HepG2 (cell line): Measurements from ENCODE around the gene MRPS7. TPM values are rescaled to one million over a fixed set of nuclear protein-coding genes. Genes with fewer than 3 reads are reported as not detected.

Experiments
- CENPX ChIP-seq: sonication (generic); formaldehyde crosslinking; IDR thresholded peaks from 2 replicates; pipeline ENCODE4 v1.9.0; 2021; ENCODE audit warnings: mild to moderate bottlenecking, missing genetic modification reagents, moderate library complexity
- EEA1 ChIP-seq: sonication (generic); formaldehyde crosslinking; IDR thresholded peaks from 2 replicates; pipeline ENCODE4 v1.5.1; 2020; ENCODE audit warnings: mild to moderate bottlenecking, missing genetic modification reagents, borderline replicate concordance
- EHMT2 ChIP-seq: fragments of 200-600 bp; sonication (generic); IDR thresholded peaks from 2 replicates; pipeline ENCODE4 v1.7.0; 2017; ENCODE audit warnings: antibody characterized with exemption, low read depth, low read length, borderline replicate concordance
- ELF3 ChIP-seq: IDR thresholded peaks from 2 replicates; pipeline ENCODE4 v1.6.1; 2016; ENCODE audit warnings: missing genetic modification reagents, missing compliant biosample characterization
- JUND ChIP-seq: sonication (generic); formaldehyde crosslinking; IDR thresholded peaks from 2 replicates; pipeline ENCODE4 v1.8.0; 2022; ENCODE audit warnings: mild to moderate bottlenecking, missing genetic modification reagents
- KLF9 ChIP-seq: IDR thresholded peaks from 2 replicates; pipeline ENCODE4 v1.6.1; 2016; ENCODE audit warnings: low read depth
- PATZ1 ChIP-seq: sonication (generic); formaldehyde crosslinking; IDR thresholded peaks from 2 replicates; pipeline ENCODE4 v1.4.0; 2020; ENCODE audit warnings: missing genetic modification reagents
- RARG ChIP-seq: sonication (generic); formaldehyde crosslinking; IDR thresholded peaks from 2 replicates; pipeline ENCODE4 v1.4.0; 2020; ENCODE audit warnings: low read depth, mild to moderate bottlenecking, missing genetic modification reagents
- ZFP82 ChIP-seq: sonication (generic); formaldehyde crosslinking; IDR thresholded peaks from 2 replicates; pipeline ENCODE4 v1.5.1; 2020; ENCODE audit warnings: mild to moderate bottlenecking, missing genetic modification reagents, borderline replicate concordance
- ZFX ChIP-seq: sonication (generic); formaldehyde crosslinking; IDR thresholded peaks from 2 replicates; pipeline ENCODE4 v1.4.0; 2020; ENCODE audit warnings: mild to moderate bottlenecking, low read depth, missing genetic modification reagents, moderate library complexity
- ZNF225 ChIP-seq: sonication (generic); formaldehyde crosslinking; IDR thresholded peaks from 2 replicates; pipeline ENCODE4 v1.4.0; 2020; ENCODE audit warnings: mild to moderate bottlenecking, missing genetic modification reagents
- ZNF605 ChIP-seq: sonication (generic); formaldehyde crosslinking; IDR thresholded peaks from 2 replicates; pipeline ENCODE4 v1.8.0; 2022; ENCODE audit warnings: mild to moderate bottlenecking, missing genetic modification reagents
- ZNF670 ChIP-seq: sonication (generic); formaldehyde crosslinking; IDR thresholded peaks from 2 replicates; pipeline ENCODE4 v1.8.0; 2022; ENCODE audit warnings: mild to moderate bottlenecking, missing genetic modification reagents, borderline replicate concordance
- ZNF777 ChIP-seq: sonication (generic); formaldehyde crosslinking; IDR thresholded peaks from 2 replicates; pipeline ENCODE4 v1.4.0; 2020; ENCODE audit warnings: missing genetic modification reagents
- polyA plus RNA-seq, 8 experiments: library from polyadenylated mRNA; depleted of rRNA in 3 of 8; stranded (reverse) in 7 of 8; unstranded in 1 of 8; fragments of >200 nt; fragmentation: Illumina TruSeq in 4 of 8; extraction: Trizol in 4 of 8; gene quantifications; 2 replicates each; pipeline versions ENCODE4 v1.2.1 to v1.2.3, GENCODE V29; 2011 to 2016; ENCODE audit warnings: low read depth in 4 of 8, missing spikeins in 1 of 8, mixed read lengths in 1 of 8; ENCODE audit not compliant: insufficient read depth in 1 of 8
- total RNA-seq, 5 experiments: library from RNA; depleted of rRNA; stranded (reverse); fragments of >200 nt; fragmentation: Illumina TruSeq; extraction: Trizol; gene quantifications; 2 replicates each; pipeline ENCODE4 v1.2.3, GENCODE V29; 2016; ENCODE audit warnings: low read depth in 1 of 5
- TF ChIP-seq, protein P1 (sequence below): IDR thresholded peaks from 2 replicates; pipeline ENCODE4 v1.6.1; 2012; ENCODE audit warnings: low read depth, low read length, improper control_type of control experiment
- TF ChIP-seq, protein P2 (sequence below): sonication (generic); formaldehyde crosslinking; IDR thresholded peaks from 2 replicates; pipeline ENCODE4 v1.5.0; 2020; ENCODE audit warnings: missing genetic modification reagents, mild to moderate bottlenecking, borderline replicate concordance
- TF ChIP-seq, protein P3 (sequence below): sonication (generic); formaldehyde crosslinking; IDR thresholded peaks from 2 replicates; pipeline ENCODE4 v1.4.0; 2020; ENCODE audit warnings: low read depth, missing genetic modification reagents
- TF ChIP-seq, protein P4 (sequence below): conservative IDR thresholded peaks from 2 replicates; pipeline ENCODE4 v1.6.1; 2018; ENCODE audit warnings: missing genetic modification reagents

MRPS7 gene
- total and polyA plus RNA-seq, 2 of the 13 experiments (the other 11 are each of a cell fraction or from before 2014, with no cell fraction given), result 97.0 to 162 TPM

GRCh38 chr17:75295201-75296158 lies 33.8 kb downstream of the MRPS7 start (continued):
- TF ChIP-seq, protein P1, sequence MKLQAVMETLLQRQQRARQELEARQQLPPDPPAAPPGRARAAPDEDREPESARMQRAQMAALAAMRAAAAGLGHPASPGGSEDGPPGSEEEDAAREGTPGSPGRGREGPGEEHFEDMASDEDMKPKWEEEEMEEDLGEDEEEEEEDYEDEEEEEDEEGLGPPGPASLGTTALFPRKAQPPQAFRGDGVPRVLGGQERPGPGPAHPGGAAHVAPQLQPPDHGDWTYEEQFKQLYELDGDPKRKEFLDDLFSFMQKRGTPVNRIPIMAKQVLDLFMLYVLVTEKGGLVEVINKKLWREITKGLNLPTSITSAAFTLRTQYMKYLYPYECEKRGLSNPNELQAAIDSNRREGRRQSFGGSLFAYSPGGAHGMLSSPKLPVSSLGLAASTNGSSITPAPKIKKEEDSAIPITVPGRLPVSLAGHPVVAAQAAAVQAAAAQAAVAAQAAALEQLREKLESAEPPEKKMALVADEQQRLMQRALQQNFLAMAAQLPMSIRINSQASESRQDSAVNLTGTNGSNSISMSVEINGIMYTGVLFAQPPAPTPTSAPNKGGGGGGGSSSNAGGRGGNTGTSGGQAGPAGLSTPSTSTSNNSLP, result peak; percentile 65; the same call in 1 of the 2 replicates
- no peak for TF ChIP-seq CENPX (CRISPR knock-in tag)
- no peak; the same call in 1 of the 2 replicates for TF ChIP-seq ZNF225
- TF ChIP-seq RARG (CRISPR knock-in tag), result no peak
- TF ChIP-seq ELF3 (CRISPR knock-in tag), result peak; percentile 73
- TF ChIP-seq ZFP82, result peak; percentile 36; the same call in 1 of the 2 replicates
- TF ChIP-seq, protein P2, sequence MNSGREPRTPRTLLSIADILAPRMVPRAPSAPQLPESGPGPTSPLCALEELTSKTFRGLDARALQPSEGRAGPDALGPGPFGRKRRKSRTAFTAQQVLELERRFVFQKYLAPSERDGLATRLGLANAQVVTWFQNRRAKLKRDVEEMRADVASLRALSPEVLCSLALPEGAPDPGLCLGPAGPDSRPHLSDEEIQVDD (CRISPR knock-in tag), result no peak
- 0 out of 2 replicates have a peak, but pooled peaks have one; percentile 33 for TF ChIP-seq JUND (CRISPR knock-in tag)
- TF ChIP-seq, protein P3, sequence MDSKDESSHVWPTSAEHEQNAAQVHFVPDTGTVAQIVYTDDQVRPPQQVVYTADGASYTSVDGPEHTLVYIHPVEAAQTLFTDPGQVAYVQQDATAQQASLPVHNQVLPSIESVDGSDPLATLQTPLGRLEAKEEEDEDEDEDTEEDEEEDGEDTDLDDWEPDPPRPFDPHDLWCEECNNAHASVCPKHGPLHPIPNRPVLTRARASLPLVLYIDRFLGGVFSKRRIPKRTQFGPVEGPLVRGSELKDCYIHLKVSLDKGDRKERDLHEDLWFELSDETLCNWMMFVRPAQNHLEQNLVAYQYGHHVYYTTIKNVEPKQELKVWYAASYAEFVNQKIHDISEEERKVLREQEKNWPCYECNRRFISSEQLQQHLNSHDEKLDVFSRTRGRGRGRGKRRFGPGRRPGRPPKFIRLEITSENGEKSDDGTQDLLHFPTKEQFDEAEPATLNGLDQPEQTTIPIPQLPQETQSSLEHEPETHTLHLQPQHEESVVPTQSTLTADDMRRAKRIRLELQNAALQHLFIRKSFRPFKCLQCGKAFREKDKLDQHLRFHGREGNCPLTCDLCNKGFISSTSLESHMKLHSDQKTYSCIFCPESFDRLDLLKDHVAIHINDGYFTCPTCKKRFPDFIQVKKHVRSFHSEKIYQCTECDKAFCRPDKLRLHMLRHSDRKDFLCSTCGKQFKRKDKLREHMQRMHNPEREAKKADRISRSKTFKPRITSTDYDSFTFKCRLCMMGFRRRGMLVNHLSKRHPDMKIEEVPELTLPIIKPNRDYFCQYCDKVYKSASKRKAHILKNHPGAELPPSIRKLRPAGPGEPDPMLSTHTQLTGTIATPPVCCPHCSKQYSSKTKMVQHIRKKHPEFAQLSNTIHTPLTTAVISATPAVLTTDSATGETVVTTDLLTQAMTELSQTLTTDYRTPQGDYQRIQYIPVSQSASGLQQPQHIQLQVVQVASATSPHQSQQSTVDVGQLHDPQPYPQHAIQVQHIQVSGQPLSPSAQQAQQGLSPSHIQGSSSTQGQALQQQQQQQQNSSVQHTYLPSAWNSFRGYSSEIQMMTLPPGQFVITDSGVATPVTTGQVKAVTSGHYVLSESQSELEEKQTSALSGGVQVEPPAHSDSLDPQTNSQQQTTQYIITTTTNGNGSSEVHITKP (CRISPR knock-in tag), result peak; percentile 74
- peak; percentile 55; the same call in 1 of the 2 replicates for TF ChIP-seq PATZ1 (CRISPR knock-in tag)
- TF ChIP-seq EEA1 (CRISPR knock-in tag), result no peak
- TF ChIP-seq ZNF670 (CRISPR knock-in tag), result peak; percentile 56; the same call in 1 of the 2 replicates
- TF ChIP-seq KLF9, result peak; percentile 59; the same call in 1 of the 2 replicates
- TF ChIP-seq, protein P4, sequence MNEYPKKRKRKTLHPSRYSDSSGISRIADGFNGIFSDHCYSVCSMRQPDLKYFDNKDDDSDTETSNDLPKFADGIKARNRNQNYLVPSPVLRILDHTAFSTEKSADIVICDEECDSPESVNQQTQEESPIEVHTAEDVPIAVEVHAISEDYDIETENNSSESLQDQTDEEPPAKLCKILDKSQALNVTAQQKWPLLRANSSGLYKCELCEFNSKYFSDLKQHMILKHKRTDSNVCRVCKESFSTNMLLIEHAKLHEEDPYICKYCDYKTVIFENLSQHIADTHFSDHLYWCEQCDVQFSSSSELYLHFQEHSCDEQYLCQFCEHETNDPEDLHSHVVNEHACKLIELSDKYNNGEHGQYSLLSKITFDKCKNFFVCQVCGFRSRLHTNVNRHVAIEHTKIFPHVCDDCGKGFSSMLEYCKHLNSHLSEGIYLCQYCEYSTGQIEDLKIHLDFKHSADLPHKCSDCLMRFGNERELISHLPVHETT (CRISPR knock-in tag), result 0 out of 2 replicates have a peak, but pooled peaks have one; percentile 19
- TF ChIP-seq EHMT2, result peak; percentile 50; the same call in 1 of the 2 replicates
- 0 out of 2 replicates have a peak, but pooled peaks have one; percentile 5 for TF ChIP-seq ZNF777 (CRISPR knock-in tag)
- peak; percentile 41; the same call in 1 of the 2 replicates for TF ChIP-seq ZNF605
- TF ChIP-seq ZFX, result peak; percentile 85
